Liver (tissue), 3 donors: ENCODE results near the gene CLIP1.

Experiments used
- EGR1 ChIP-seq, 2 donors: IDR thresholded peaks; 2 replicates each; pipeline ENCODE4 v1.6.1; 2016 to 2018; ENCODE audit warnings: antibody characterized with exemption in 2 of 2, low read depth in 2 of 2
- FOXA1 ChIP-seq: IDR thresholded peaks from 2 replicates; pipeline ENCODE4 v1.6.1; 2016; ENCODE audit warnings: antibody characterized with exemption
- GABPA ChIP-seq, 2 donors: IDR thresholded peaks in 1 of 2; conservative IDR thresholded peaks in 1 of 2; 2 replicates each; pipeline ENCODE4 v1.6.1; 2016; ENCODE audit warnings: antibody characterized with exemption in 2 of 2, mild to moderate bottlenecking in 1 of 2, moderate library complexity in 1 of 2
- HNF4G ChIP-seq: IDR thresholded peaks from 2 replicates; pipeline ENCODE4 v1.6.1; 2016; ENCODE audit warnings: antibody characterized with exemption
- JUND ChIP-seq, 2 donors: IDR thresholded peaks; 2 replicates each; pipeline ENCODE4 v1.6.1; 2016; ENCODE audit warnings: antibody characterized with exemption in 2 of 2
- RAD21 ChIP-seq, 2 donors: IDR thresholded peaks; 2 replicates each; pipeline ENCODE4 v1.6.1; 2016; ENCODE audit warnings: antibody characterized with exemption in 2 of 2, mild to moderate bottlenecking in 2 of 2
- SP1 ChIP-seq: IDR thresholded peaks from 2 replicates; pipeline ENCODE4 v1.6.1; 2018; ENCODE audit warnings: antibody characterized with exemption, mild to moderate bottlenecking
- TAF1 ChIP-seq: conservative IDR thresholded peaks from 2 replicates; pipeline ENCODE4 v1.6.1; 2016; ENCODE audit warnings: antibody characterized with exemption, mild to moderate bottlenecking
- YY1 ChIP-seq: IDR thresholded peaks from 2 replicates; pipeline ENCODE4 v1.6.1; 2016; ENCODE audit warnings: antibody characterized with exemption, mild to moderate bottlenecking
- TF ChIP-seq, protein P1 (sequence below): fragments of 150-350 bp; IDR thresholded peaks from 2 replicates; pipeline ENCODE4 v1.5.1; 2017; ENCODE audit warnings: improper control_type of control experiment, low read depth, low read length; ENCODE audit not compliant: missing input control
- TF ChIP-seq, protein P2 (sequence below): IDR thresholded peaks from 2 replicates; pipeline ENCODE4 v1.6.1; 2016; ENCODE audit warnings: antibody characterized with exemption
- TF ChIP-seq, protein P3 (sequence below): IDR thresholded peaks from 2 replicates; pipeline ENCODE4 v1.6.1; 2016; ENCODE audit warnings: antibody characterized with exemption
- TF ChIP-seq, protein P4 (sequence below): IDR thresholded peaks from 2 replicates; pipeline ENCODE4 v1.6.1; 2016; ENCODE audit warnings: antibody characterized with exemption, mild to moderate bottlenecking
- donor health status: healthy.
- donor health status: healthy.

DNA sequence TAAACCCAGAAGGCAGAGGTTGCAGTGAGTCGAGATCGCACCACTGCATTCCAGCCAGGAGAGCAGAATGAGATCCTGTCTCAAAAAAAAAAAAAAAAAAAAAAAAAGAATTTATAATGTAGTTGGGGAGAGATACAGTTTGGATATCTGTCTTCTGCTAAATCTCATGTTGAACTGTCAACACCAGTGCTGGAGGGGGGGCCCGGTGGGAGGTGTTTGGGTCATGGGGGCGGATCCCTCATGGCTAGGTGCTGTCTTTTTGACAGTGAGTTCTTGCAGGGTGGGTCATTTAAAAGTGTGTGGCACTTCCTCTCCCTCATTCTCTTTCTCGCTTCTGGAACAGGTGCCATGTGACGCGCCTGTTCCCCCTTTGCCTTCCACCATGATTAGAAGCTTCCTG is 32.8 kb downstream of the CLIP1 start:
- TF ChIP-seq, protein P1, sequence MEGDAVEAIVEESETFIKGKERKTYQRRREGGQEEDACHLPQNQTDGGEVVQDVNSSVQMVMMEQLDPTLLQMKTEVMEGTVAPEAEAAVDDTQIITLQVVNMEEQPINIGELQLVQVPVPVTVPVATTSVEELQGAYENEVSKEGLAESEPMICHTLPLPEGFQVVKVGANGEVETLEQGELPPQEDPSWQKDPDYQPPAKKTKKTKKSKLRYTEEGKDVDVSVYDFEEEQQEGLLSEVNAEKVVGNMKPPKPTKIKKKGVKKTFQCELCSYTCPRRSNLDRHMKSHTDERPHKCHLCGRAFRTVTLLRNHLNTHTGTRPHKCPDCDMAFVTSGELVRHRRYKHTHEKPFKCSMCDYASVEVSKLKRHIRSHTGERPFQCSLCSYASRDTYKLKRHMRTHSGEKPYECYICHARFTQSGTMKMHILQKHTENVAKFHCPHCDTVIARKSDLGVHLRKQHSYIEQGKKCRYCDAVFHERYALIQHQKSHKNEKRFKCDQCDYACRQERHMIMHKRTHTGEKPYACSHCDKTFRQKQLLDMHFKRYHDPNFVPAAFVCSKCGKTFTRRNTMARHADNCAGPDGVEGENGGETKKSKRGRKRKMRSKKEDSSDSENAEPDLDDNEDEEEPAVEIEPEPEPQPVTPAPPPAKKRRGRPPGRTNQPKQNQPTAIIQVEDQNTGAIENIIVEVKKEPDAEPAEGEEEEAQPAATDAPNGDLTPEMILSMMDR: no peak
- no peak for TF ChIP-seq JUND (IDR thresholded peaks at IDR 0.05)
- TF ChIP-seq HNF4G: no peak
- TF ChIP-seq, protein P2, sequence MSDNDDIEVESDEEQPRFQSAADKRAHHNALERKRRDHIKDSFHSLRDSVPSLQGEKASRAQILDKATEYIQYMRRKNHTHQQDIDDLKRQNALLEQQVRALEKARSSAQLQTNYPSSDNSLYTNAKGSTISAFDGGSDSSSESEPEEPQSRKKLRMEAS: no peak
- TF ChIP-seq TAF1: no peak
- no peak for TF ChIP-seq SP1
- TF ChIP-seq, protein P3, sequence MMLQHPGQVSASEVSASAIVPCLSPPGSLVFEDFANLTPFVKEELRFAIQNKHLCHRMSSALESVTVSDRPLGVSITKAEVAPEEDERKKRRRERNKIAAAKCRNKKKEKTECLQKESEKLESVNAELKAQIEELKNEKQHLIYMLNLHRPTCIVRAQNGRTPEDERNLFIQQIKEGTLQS: no peak
- TF ChIP-seq, protein P4, sequence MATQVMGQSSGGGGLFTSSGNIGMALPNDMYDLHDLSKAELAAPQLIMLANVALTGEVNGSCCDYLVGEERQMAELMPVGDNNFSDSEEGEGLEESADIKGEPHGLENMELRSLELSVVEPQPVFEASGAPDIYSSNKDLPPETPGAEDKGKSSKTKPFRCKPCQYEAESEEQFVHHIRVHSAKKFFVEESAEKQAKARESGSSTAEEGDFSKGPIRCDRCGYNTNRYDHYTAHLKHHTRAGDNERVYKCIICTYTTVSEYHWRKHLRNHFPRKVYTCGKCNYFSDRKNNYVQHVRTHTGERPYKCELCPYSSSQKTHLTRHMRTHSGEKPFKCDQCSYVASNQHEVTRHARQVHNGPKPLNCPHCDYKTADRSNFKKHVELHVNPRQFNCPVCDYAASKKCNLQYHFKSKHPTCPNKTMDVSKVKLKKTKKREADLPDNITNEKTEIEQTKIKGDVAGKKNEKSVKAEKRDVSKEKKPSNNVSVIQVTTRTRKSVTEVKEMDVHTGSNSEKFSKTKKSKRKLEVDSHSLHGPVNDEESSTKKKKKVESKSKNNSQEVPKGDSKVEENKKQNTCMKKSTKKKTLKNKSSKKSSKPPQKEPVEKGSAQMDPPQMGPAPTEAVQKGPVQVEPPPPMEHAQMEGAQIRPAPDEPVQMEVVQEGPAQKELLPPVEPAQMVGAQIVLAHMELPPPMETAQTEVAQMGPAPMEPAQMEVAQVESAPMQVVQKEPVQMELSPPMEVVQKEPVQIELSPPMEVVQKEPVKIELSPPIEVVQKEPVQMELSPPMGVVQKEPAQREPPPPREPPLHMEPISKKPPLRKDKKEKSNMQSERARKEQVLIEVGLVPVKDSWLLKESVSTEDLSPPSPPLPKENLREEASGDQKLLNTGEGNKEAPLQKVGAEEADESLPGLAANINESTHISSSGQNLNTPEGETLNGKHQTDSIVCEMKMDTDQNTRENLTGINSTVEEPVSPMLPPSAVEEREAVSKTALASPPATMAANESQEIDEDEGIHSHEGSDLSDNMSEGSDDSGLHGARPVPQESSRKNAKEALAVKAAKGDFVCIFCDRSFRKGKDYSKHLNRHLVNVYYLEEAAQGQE: no peak
- no peak for TF ChIP-seq GABPA (IDR thresholded peaks at IDR 0.05 in 1 of 2, conservative IDR thresholded peaks at IDR 0.05 in 1 of 2)
- no peak for TF ChIP-seq EGR1 (IDR thresholded peaks at IDR 0.05; ENCODE audit: low read depth in 2 of 2)
- no peak for TF ChIP-seq RAD21 (IDR thresholded peaks at IDR 0.05)
- TF ChIP-seq YY1: no peak
- TF ChIP-seq FOXA1: no peak
